ENCODE measurements around the gene OR5M3.

DNA sequence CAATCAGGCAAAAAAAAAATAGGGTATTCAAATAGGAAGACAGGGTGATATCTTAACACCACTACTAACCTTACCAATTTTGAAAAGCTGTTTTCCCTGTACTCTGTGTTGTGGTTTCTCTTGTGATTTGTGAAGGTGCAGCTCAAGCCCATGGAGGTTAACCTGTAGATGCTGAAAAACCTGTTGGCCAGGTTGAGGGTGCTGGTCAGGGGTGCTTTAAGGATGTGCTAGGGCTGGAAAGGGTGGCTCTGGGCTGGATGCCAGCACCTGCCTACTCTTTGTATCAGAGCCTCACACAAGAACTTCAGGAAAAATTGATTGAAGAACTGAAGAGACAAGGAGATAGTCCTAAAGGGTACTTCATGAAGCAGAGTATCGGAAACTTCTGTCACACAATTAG, 36.3 kb upstream of the OR5M3 start:
- no peak for TF ChIP-seq PPARA (CRISPR knock-in tag; IDR thresholded peaks at IDR 0.05; ENCODE audit: borderline replicate concordance)
- no peak for TF ChIP-seq TCF4 (CRISPR knock-in tag; IDR thresholded peaks at IDR 0.05; ENCODE audit: borderline replicate concordance)
- TF ChIP-seq, protein P1, sequence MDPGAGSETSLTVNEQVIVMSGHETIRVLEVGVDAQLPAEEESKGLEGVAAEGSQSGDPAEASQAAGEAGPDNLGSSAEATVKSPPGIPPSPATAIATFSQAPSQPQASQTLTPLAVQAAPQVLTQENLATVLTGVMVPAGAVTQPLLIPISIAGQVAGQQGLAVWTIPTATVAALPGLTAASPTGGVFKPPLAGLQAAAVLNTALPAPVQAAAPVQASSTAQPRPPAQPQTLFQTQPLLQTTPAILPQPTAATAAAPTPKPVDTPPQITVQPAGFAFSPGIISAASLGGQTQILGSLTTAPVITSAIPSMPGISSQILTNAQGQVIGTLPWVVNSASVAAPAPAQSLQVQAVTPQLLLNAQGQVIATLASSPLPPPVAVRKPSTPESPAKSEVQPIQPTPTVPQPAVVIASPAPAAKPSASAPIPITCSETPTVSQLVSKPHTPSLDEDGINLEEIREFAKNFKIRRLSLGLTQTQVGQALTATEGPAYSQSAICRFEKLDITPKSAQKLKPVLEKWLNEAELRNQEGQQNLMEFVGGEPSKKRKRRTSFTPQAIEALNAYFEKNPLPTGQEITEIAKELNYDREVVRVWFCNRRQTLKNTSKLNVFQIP (CRISPR knock-in tag; IDR thresholded peaks at IDR 0.05; ENCODE audit: borderline replicate concordance, low read depth), result no peak
- no peak for TF ChIP-seq ARNTL (CRISPR knock-in tag; IDR thresholded peaks at IDR 0.05; ENCODE audit: borderline replicate concordance, low read depth)
- TF ChIP-seq OSR1 (CRISPR knock-in tag; IDR thresholded peaks at IDR 0.05), result no peak
- no peak for TF ChIP-seq ZFP30 (CRISPR knock-in tag; IDR thresholded peaks at IDR 0.05)
- TF ChIP-seq RARB (CRISPR knock-in tag; IDR thresholded peaks at IDR 0.05), result no peak
- no peak for TF ChIP-seq SNAI2 (CRISPR knock-in tag; IDR thresholded peaks at IDR 0.05)
- no peak for TF ChIP-seq ZFP3 (CRISPR knock-in tag; IDR thresholded peaks at IDR 0.05)
- no peak for TF ChIP-seq PATZ1 (CRISPR knock-in tag; IDR thresholded peaks at IDR 0.05; ENCODE audit: borderline replicate concordance)
- no peak for TF ChIP-seq TOX (CRISPR knock-in tag; IDR thresholded peaks at IDR 0.05; ENCODE audit: borderline replicate concordance)
